Osteocyte (in vitro differentiated cells): ENCODE data around the gene EPHB6. TPM values are rescaled to one million over a fixed set of nuclear protein-coding genes. Genes with fewer than 3 reads are reported as not detected.

Experiments
- DNase-seq: peaks from one replicate; pipeline ENCODE4 v3.0.0; 2021; ENCODE audit warnings: mixed read lengths; ENCODE audit not compliant: unreplicated experiment; ENCODE audit errors: extremely low spot score
- H3K27ac Mint-ChIP-seq: one replicate; pipeline ENCODE4 v1.8.0; 2021; ENCODE audit warnings: mild to moderate bottlenecking, mixed read lengths; ENCODE audit not compliant: unreplicated experiment
- H3K27me3 Mint-ChIP-seq: one replicate; pipeline ENCODE4 v1.8.0; 2021; ENCODE audit warnings: mixed read lengths; ENCODE audit not compliant: unreplicated experiment
- H3K36me3 Mint-ChIP-seq: one replicate; pipeline ENCODE4 v1.8.0; 2021; ENCODE audit warnings: mixed read lengths; ENCODE audit not compliant: unreplicated experiment
- H3K4me1 Mint-ChIP-seq: one replicate; pipeline ENCODE4 v1.8.0; 2021; ENCODE audit warnings: mixed read lengths; ENCODE audit not compliant: unreplicated experiment
- H3K4me3 Mint-ChIP-seq: one replicate; pipeline ENCODE4 v1.8.0; 2021; ENCODE audit warnings: mild to moderate bottlenecking, moderate library complexity, mixed read lengths; ENCODE audit not compliant: unreplicated experiment
- H3K9me3 Mint-ChIP-seq: one replicate; pipeline ENCODE4 v1.8.0; 2021; ENCODE audit warnings: mixed read lengths; ENCODE audit not compliant: unreplicated experiment
- CTCF ChIP-seq: fragments of 200-600 bp; sonication (generic); IDR thresholded peaks from 2 replicates; pipeline ENCODE4 v1.5.0; 2021; ENCODE audit warnings: antibody characterized with exemption, mild to moderate bottlenecking, moderate library complexity
- total RNA-seq: library from RNA; stranded (reverse); gene quantifications from 2 replicates; pipeline ENCODE4 v1.2.1, GENCODE V29; 2021

The EPHB6 gene
- total RNA-seq, 1 donor from 2014 or later: 13.7 TPM

DNA sequence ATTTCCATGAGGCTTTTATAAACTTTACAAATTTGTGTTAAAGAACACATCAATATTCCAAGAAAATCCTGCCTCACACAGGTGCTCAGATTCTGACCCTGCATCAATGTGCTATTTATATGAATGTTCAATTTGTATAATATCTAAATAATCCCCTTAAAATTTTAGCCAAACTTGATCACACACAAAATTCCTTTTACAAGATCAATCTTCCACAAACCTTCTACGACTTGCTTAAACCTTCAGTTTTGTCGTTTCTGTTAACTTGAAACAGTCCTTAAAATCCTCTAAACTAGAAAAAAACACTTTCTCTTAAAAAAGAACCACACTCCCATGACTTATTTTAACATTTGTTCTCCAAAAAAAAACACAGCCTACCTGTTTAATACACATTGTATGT lies 50.9 kb downstream of the EPHB6 start:
- H3K4me3 Mint-ChIP-seq: no peak overlapping the region
- TF ChIP-seq CTCF: no peak
- no peak for DNase-seq
- no peaks in the 10 kb centered on the region for H3K36me3 Mint-ChIP-seq
- peaks cover 4% of the 10 kb centered on the region for H3K9me3 Mint-ChIP-seq
- H3K4me1 Mint-ChIP-seq: no peaks in the 10 kb centered on the region
- peaks cover 6% of the 10 kb centered on the region for H3K27me3 Mint-ChIP-seq
- no peak overlapping the region for H3K27ac Mint-ChIP-seq

- H3K36me3 Mint-ChIP-seq: no peaks in the 10 kb centered on the region
- H3K4me1 Mint-ChIP-seq: no peaks in the 10 kb centered on the region
- peaks cover 6% of the 10 kb centered on the region for H3K27me3 Mint-ChIP-seq
- TF ChIP-seq CTCF: no peak
- no peak overlapping the region for H3K4me3 Mint-ChIP-seq
- H3K9me3 Mint-ChIP-seq: peaks cover 4% of the 10 kb centered on the region
- H3K27ac Mint-ChIP-seq: no peak overlapping the region
- no peak for DNase-seq
Observed at GRCh38 chr7:142906643-142907042, 51.8 kb downstream of the EPHB6 start.

- no peak for DNase-seq
- H3K36me3 Mint-ChIP-seq: no peaks in the 10 kb centered on the region
Observed at GRCh38 chr7:142908290-142908689, 53.4 kb downstream of the EPHB6 start.

GRCh38 chr7:142908921-142909890 lies 54.3 kb downstream of the EPHB6 start:
- Mint-ChIP-seq H3K4me1 (no peaks in the 10 kb centered on the region), H3K9me3 (peaks cover 4% of the 10 kb centered on the region), H3K36me3 (no peaks in the 10 kb centered on the region), H3K27me3 (no peaks in the 10 kb centered on the region), H3K4me3 (no peak overlapping the region), H3K27ac (no peak overlapping the region)
- TF ChIP-seq CTCF: no peak
- no peak for DNase-seq

More at GRCh38 chr7:142908290-142908689, 53.4 kb downstream of the EPHB6 start:
- H3K9me3 Mint-ChIP-seq: peaks cover 4% of the 10 kb centered on the region
- no peak for TF ChIP-seq CTCF
- no peaks in the 10 kb centered on the region for H3K27me3 Mint-ChIP-seq
- no peak overlapping the region for H3K4me3 Mint-ChIP-seq
- no peaks in the 10 kb centered on the region for H3K4me1 Mint-ChIP-seq
- no peak overlapping the region for H3K27ac Mint-ChIP-seq

DNA sequence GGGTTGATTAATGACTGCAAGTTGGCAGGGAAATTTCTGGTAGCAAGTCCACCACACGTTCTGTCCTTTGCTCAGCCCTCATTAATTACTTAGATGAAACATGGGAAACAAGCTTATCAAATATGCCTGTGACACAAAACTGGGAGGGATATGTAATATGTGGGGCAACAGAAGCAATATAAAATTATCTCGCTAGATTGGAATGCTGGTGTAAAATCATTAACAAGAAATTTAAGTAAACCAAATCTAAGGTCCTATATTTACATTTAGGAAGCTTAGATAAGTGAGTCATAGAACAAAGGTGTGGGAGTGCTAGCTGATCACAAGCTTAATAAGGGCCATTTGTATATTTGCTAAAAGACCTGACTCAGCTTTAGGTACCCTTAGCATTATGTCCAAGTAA lies 55.2 kb downstream of the EPHB6 start:
- Mint-ChIP-seq H3K27me3 (no peaks in the 10 kb centered on the region), H3K27ac (no peak overlapping the region), H3K4me3 (no peak overlapping the region), H3K36me3 (no peaks in the 10 kb centered on the region), H3K4me1 (no peaks in the 10 kb centered on the region), H3K9me3 (peaks cover 4% of the 10 kb centered on the region)
- DNase-seq: no peak
- TF ChIP-seq CTCF: no peak
